GM19452 (cell line): Measurements from ENCODE around the gene AHR.
"Not testable (repeated sequence)": the region's sequence is repeated elsewhere in the genome, so short reads cannot be mapped to it uniquely, and the experiment has no call there.

ENCODE experiments used
- ATAC-seq: cut with Tn5 transposase; IDR thresholded peaks from one replicate; pipeline ENCODE4 v1.9.1; 2021; ENCODE audit not compliant: unreplicated experiment

AHR gene

DNA sequence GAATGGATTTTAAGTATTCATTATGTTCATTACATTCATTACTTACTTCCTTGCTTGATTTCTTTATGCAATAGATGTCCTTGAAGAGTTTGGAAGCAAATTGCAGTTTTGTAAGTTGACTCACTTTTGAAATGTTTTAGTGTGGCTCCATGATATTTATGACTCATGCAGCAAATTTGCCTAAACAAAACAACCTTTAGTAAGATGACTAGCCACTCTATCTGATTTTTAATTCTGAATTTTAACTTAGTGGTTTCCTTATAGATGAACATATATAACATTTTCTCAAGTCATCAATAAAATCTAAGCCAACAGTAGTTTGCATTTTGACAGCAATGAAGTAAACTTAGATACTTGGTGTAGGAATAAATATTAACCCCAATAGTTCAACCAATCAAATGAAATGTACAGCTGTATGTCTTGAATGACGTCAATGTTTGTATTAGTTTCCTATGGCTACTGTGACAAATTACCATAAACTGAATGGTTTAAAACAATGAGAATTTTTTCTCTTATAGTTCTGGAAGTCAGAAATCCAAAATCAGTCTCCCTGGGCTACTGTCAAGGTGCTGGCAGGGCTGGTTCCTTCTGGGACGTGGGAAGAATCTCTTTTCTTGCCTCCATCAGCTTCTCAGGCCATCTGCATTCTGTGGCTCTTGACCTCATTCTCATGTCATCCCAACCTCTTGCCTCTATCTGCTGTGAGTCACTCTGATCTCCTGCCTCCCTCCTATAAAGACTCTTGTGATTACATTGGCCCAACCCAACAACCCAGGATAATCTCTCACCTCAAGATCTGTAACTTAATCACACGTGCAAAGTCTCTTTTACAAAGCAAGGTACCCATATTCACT is 73.4 kb downstream of the AHR start:
- no peak for ATAC-seq

DNA sequence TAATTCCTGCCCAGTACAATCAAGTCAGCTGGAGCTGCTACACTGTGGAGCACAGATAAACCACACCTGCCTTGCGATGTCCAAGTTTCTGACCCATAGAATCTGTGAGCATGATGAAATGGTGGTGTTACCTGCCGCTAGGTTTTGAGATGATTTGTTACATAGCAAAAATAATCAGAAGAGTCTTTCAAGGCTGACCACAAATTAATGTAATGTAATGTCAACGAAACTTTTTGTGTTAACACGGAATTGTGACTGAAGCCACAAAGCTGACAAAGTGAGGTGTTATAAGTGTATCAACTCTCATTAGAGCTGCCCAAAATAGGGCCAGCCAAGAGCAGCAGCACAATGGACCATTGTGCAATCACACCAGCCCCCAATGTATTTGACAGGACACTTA is 75.7 kb downstream of the AHR start:
- ATAC-seq: no peak

DNA sequence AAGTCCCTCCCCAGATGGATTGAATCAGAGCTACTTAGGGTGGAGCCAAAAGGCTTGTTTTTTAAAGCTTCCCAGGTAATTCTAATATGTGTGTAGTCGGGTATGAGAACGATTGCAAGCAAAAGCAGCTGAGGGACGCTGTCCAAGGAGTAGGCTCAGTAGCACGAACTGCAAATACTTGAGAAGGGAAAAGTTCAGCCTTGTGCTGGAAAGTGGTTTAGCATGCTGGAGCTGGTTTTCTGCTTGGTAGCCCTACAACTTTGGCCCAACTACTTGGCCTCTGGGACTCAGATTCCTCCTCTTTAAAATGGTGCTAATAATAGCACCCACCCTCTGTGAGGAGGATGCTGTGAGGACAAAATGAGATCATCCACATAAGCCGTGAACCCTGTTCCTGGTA is 76.2 kb downstream of the AHR start:
- ATAC-seq: no peak

DNA sequence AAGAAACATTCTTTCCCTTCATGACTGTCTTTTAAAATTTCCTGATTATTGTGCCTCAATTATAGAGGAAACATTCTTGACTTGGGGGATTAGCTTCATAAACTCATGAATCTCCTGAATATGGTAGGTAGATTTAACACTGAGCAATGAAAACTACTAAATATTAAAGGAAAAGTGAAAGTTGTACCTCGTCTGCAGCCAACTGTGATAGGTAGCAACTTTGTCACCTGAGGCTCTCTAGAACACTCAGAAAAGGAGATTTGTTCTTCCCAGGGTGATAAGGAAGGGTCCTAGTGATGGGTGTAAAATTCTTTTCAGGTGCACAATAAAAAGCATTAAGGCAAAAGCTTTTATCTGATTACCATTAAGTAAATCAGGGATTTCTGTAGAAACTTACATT is 78.1 kb downstream of the AHR start:
- no peak for ATAC-seq

DNA sequence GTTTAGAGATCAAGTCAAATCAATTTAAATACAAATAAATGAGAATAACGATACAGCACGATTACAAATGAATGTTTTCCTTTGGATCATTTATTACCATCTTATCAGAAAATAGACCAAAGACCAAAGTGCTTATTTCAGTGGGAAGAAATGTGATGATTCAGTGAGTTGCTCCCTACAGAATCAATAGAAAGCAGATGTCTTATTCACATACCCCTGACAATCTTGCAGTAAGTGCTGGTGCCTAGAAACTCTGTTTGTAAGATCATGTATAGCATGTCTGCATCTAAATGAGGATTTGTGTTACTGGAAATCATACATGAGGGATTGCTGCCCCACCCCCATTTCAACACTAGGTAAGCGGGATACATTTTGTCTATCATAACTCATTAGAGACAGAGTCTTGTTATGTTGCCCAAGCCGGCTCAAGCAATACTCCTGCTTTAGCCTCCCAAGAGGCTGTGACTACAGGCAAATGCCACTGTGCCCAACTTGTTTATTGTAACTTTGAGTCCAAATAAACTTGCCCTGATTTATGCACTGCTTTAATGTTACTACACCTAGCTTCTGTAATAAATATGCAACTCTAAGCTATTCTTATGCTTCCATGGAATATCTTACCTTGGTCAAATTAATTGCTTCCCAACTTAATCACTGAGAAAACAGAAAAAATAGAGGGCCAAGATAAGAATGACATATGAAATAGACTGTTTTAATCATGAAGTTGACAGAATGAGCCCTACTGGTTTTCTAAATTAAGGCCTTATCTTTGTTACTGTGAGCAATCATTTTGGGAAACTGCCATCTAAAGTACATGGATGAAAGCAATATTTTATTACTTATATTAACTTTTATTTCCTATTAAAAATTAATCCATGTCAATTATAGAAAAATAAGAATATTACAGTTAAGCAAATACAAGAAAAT is 82.5 kb downstream of the AHR start:
- no peak for ATAC-seq

DNA sequence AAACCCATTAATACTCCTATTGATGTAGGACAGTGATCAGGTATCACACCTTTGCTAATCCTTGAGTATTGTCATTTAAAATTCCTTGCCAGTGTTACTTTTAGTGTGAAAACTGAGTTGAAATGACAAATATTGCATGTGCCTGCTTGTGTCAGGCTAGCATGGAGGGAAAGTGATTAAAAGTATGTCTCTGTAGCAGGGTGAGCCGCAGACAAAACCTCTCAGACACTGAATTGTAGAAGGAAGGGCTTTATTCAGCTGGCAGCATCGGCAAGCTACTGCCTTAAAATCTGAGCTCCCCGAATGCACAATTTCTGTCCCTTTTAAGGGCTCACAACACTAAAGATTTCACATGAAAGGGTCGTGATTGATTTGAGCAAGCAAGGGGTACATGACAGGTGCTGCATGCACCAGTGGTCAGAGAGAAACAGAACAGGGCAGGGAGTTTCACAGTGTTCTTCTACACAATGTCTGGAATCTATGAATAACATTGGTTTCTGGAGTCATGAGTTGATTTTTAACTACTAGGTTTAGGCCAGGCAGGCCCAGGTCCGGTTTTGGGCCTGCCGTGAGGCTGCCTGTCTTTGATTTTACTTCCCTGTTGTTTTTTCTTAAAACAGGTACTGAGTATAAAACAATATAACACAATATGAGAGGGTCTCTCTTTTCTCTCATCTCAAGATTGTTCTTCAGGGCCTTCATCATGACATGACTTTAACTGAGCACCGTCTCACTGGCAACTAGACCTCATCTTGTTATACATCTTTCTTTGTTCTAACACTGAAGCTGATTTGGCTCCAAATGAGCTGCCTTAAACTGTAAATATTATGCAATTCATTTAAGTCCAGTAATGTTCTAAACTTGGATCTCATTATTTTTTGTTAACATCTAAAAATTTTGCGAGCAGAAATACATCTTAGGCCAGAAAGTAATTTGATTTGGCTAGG is 84.2 kb downstream of the AHR start:
- peak; percentile 62 for ATAC-seq

DNA sequence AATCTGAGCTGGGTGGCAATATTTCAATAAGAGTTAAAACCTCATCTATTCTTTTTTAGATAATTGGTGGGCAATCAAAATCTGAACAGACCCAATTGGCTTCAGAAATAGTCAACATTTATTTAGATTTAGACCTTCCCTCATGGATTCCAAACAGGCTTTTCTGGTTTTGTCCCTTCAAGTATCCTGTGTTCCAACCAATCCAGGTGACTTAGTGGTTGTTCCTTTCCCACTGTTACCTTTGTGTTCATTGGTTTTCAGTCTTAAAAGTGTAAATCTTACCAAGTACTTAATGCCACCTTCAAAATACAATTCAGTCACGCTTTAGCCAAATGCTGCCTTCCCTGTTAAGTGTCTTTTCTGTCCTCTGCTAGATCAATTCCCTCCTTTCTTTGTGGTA is 85.9 kb downstream of the AHR start:
- ATAC-seq: no peak

DNA sequence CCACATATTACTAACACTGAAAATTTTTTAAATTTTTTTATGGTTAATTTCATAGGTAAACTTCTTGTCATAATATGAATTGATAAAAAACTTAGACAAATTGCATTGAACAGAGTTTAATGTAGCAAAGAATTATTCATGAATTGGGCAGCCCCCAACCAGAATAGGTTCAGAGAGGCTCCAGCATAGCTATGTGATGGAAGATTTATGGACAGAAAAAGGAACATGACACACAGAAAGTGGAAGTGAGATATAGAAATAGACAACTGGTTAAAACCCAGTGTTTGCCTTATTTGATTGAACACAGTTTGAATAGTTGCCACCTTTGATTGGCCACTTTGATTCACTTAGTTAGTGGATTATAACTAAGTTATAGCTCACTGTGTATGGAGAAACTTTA is 87.2 kb downstream of the AHR start:
- no peak for ATAC-seq

DNA sequence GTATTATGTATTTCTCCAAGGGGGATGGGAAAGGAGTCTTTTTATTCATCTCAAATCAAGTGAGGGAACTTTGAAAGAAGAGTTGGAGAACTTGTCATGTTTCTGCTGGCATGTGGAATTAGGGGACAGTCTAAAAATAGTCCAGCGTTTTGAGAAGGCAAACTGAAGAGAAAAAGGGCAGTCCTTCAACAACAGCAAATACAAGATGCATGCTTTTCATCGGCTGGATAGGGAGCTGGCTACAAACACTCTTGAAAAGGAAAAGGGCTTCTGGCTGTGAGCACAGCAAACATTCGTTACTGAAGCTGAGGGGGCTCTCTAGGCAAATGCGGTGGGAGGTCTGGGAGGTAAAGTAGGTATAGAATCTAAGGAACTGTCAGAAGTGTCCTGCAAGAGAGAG is 91.9 kb downstream of the AHR start:
- ATAC-seq: no peak

DNA sequence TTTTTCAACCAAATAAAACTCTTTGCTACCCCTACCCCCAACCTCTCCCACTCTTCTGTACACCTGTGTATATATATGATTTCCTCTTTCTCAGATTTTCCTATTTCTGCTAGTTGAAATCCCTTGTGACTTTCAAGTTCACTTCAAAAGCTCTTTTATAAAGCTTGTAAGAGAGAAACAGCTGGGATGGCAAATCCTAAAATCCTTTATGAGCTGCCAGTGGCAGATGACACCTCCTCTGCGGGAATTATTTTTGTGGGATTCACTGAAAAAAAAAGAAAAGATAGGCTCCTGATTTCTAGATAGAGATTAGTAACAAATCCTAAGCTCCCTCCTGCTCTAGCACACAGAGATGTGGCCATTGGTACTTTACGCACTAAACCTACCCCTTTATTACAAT is 92.9 kb downstream of the AHR start:
- no peak for ATAC-seq

DNA sequence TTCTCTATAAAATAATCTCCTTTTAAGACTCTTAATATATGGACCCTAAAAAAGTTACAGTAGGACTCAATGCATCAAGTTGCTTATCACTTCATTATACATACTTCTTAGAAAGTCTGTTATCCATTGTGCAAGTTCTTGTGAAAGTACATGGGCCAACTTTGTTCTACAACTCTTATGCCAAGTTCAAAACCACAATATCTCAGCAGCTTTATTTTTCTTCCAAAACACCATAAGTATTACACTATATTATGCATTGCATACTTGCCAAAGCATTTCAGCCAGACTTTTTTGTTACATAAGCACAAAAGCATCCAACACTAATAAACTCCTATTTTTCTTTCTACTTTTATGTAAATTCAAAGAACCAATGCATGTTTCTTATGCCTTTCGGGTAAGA is 94.4 kb downstream of the AHR start:
- no peak for ATAC-seq

DNA sequence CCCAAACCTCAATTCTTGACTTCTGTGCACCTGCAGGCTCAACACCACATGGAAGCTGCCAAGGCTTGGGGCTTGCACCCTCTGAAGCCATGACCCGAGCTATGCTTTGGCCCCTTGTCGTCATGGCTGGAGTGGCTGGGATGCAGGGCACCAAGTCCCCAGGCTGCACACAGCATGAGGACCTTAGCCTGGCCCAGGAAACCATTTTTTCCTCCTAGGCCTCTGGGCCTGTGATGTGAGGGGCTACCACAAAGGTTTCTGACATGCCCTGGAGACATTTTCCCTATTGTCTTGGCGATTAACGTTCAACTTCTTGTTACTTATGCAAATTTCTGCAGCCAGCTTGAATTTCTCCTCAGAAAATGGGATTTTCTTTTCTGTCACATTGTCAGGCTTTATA is 96.1 kb downstream of the AHR start:
- ATAC-seq: not testable (repeated sequence)
